GM12872 (cell line): Measurements from ENCODE around the gene AQP1.

Experiments used
- CTCF ChIP-seq: IDR thresholded peaks from 3 replicates; pipeline ENCODE4 v1.5.1; 2011; ENCODE audit warnings: low read depth, mild to moderate bottlenecking, low read length, moderate library complexity; ENCODE audit not compliant: insufficient read depth

AQP1 gene

DNA sequence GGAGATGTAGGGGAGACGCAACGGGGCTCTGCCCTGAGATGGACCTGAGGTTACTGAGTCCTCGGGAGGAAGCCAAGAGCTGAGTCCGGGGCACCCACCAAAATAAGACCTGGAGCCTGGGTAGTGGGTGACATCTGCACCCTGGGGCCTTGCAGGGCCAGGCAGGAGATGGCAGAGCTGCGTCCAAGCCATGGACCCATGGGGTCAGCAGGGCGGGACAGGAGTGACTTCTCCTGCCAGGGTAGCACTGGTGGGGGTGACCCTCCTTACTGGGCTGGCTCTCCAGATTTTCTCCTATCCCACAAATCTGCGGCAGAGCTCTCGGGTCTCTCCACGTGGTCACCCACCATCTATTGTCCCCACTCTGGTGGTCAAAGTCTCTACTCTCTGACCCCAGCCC, 54.2 kb downstream of the AQP1 start:
- TF ChIP-seq CTCF, result no peak

DNA sequence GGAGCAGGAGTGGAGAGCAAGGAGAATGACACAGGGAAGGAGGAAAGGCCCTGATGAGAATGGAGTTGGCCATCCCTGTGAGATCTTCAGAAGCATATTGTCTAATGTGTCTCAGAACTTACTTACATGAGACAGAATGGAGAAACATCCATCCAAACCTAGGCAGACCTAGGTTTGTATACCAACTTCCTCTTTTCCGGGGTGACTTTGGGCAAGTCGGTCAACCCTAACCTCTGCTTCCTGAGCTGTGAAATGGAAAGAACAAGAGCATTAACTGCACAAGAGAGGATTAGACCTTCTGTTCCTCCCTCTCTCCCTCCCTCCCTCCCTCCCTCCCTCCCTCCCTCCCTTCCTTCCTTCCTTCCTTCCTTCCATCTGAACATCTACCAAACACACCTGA, 56.6 kb downstream of the AQP1 start:
- TF ChIP-seq CTCF, result no peak

GRCh38 chr7:30968747-30969603, 57.3 kb downstream of the AQP1 start:
- TF ChIP-seq CTCF, result no peak

DNA sequence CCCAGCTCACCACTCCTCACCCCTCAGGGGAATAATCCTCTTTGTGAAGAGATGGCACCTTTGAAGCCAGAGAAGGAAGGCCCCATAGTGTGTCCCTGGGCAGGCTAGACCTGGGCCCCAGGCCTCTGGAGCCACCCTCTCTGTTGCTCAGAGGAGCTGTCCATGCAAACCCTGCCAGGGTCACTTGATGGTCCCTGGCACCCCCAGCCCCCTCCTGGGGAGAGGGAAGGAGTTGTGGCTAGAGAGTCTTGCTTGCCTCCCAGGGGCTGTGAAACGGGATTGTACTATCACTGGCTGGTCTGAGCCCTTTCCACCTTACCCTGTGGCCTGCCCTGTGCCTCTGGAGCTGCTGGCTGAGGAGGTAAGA, 57.9 kb downstream of the AQP1 start:
- no peak for TF ChIP-seq CTCF

DNA sequence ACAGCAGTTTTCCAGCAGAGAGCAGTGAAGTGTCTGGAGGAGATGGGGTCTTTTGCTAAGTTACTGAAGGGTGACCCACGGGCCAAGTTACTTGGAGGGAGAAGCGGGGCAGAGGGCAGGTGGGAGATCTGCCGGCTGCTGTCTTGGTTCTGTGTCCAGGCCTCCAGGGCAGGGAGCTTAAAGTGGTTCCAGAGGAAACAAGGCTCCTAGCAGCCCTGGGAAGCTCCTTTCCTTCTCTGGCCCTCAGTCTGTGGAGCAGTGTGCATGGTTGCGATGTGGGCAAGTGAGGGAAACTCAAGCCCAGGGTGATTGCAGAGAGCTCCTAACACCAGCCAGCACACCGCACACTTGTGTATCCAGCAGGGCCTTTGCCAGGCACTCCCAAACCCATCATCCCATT, 58.4 kb downstream of the AQP1 start:
- TF ChIP-seq CTCF, result no peak

DNA sequence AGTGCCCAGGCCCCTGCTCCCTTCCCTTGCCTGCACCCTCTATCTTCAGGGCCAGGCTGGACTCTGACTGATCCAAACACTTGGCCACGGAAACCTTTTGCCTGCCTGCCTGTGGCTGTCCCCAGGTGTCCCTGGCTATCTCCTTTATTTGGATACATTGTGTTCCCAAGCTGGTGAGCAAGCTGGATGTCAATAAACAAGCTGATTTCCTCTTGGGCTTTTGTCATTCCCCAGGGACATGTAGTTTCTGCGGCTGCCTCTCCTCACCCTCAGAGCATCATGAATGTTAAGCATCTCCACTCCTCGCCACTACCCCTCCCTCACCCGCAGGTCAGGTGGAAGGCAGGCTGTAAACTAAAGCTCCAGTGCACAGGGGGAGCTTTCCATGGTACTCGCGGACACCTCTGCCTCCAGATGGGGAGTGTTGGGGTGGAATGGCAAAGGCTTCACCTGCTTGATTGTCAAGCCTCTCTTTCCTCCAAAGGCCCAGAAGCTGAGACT, 59.0 kb downstream of the AQP1 start:
- TF ChIP-seq CTCF, result no peak

- no peak for TF ChIP-seq CTCF
These were observed 59.8 kb downstream of the AQP1 start for GRCh38 chr7:30971440-30971839.
